Adrenal gland (tissue), 5 donors: ENCODE data around the gene PLAA.

Experiments used
- CTCF ChIP-seq, 6 experiments: fragments of 450-650 bp in 4 of 6; fragments of 200-600 bp in 2 of 6; sonication (generic) in 1 of 6; IDR thresholded peaks; 1 replicate in 5 of 6; 2 replicates in 1 of 6; pipeline versions ENCODE4 v1.5.1 to v1.8.0; 2016 to 2021; ENCODE audit warnings: antibody characterized with exemption in 6 of 6, mild to moderate bottlenecking in 2 of 6, moderate library complexity in 1 of 6
- POLR2A ChIP-seq, 2 donors: fragments of 450-650 bp; IDR thresholded peaks; one replicate each; pipeline ENCODE4 v1.6.1; 2017; ENCODE audit warnings: antibody characterized with exemption in 2 of 2, mild to moderate bottlenecking in 2 of 2, moderate library complexity in 1 of 2
- donor health status: DM: no; HTN: no; CAD: no.

GRCh38 chr9:26904671-26905070 is 42.4 kb downstream of the PLAA start:
- TF ChIP-seq POLR2A (IDR thresholded peaks at IDR 0.05) (no peak), CTCF (IDR thresholded peaks at IDR 0.05) (no peak)
